Right lobe of liver (tissue), 6 donors: ENCODE measurements around the gene DSCAM. TPM values are rescaled to one million over a fixed set of nuclear protein-coding genes. Genes with fewer than 3 reads are reported as not detected.

ENCODE experiments used
- ATAC-seq, 4 donors: fragments of 200-7000 bp; cut with Tn5 transposase; one replicate each; pipeline ENCODE4 v1.9.1; 2020; ENCODE audit warnings: mild to moderate bottlenecking in 4 of 4, moderate library complexity in 4 of 4
- DNase-seq, 3 donors: peaks; one replicate each; pipeline ENCODE4 v3.0.0-alpha.2; 2020
- H3K27ac ChIP-seq, 3 donors: fragments of 200-600 bp; one replicate each; pipeline ENCODE4 v1.8.0; 2022
- H3K27me3 ChIP-seq, 2 donors: fragments of 200-600 bp; one replicate each; pipeline ENCODE4 v1.8.0; 2022
- H3K36me3 ChIP-seq, 4 donors: fragments of 200-600 bp; sonication (generic) in 1 of 4; one replicate each; pipeline versions ENCODE4 v1.5.1 to v1.8.0; 2017 to 2022; ENCODE audit warnings: control low read depth in 1 of 4
- H3K4me1 ChIP-seq, 4 donors: fragments of 200-600 bp; sonication (generic) in 1 of 4; one replicate each; pipeline versions ENCODE4 v1.5.1 to v1.8.0; 2017 to 2022; ENCODE audit warnings: control low read depth in 1 of 4
- H3K4me3 ChIP-seq, 3 donors: fragments of 200-600 bp; one replicate each; pipeline ENCODE4 v1.8.0; 2022
- H3K9me3 ChIP-seq, 4 donors: fragments of 200-600 bp; sonication (generic) in 1 of 4; one replicate each; pipeline versions ENCODE4 v1.5.1 to v1.8.0; 2017 to 2022; ENCODE audit warnings: control low read depth in 1 of 4
- POLR2A ChIP-seq: fragments of 450-650 bp; IDR thresholded peaks from one replicate; pipeline ENCODE4 v1.6.1; 2017; ENCODE audit warnings: antibody characterized with exemption, mild to moderate bottlenecking
- WGBS: methylation state at CpG from one replicate; pipeline ENCODE4 v1.1.6; 2018; ENCODE audit warnings: low coverage, low lambda C conversion rate; ENCODE audit not compliant: insufficient coverage; ENCODE audit errors: missing lambda C conversion rate; 5-methylcytosine and 5-hydroxymethylcytosine counted together
- intact Hi-C, 2 donors: fragments of 100-400 bp; cut with DNase I; formaldehyde crosslinking; loops; one replicate each; pipeline versions ENCODE4 v1.11.2 to v1.14.1; 2022
- total RNA-seq, 6 experiments: library from RNA; depleted of rRNA in 2 of 6; stranded (reverse); fragments of >200 nt in 2 of 6; fragmentation: NEBNext Ultra II Directional in 3 of 6; extraction: Animal tissue kit (Norgen Biotek cat#: 25700) in 3 of 6; gene quantifications; one replicate each; pipeline versions ENCODE4 v1.1.0 to v1.2.4, GENCODE V29; 2016 to 2023
- TF ChIP-seq, protein P1 (sequence below), 4 donors: fragments of 200-600 bp in 3 of 4; fragments of 450-650 bp in 1 of 4; IDR thresholded peaks; one replicate each; pipeline versions ENCODE4 v1.5.1 to v1.8.0; 2016 to 2022; ENCODE audit warnings: antibody characterized with exemption in 4 of 4, mild to moderate bottlenecking in 2 of 4
- donor health status: DM: no; HTN: yes; CAD: no.
- donor health status: DM: no; HTN: no; CAD: no.
- donor health status: DM: no; HTN: no; CAD: no.
- donor health status: DM: no; HTN: yes; CAD: no.
- donor health status: DM: no; HTN: yes; CAD: no.

The DSCAM gene
- total RNA-seq, 6 experiments from 2014 or later, result 0.04 to 0.16 (median 0.06) TPM; not detected in 2

- no peaks in the 10 kb centered on the region for H3K4me1 ChIP-seq
- H3K27ac ChIP-seq, result no peak overlapping the region
- no peak for TF ChIP-seq POLR2A
- TF ChIP-seq, protein P1, sequence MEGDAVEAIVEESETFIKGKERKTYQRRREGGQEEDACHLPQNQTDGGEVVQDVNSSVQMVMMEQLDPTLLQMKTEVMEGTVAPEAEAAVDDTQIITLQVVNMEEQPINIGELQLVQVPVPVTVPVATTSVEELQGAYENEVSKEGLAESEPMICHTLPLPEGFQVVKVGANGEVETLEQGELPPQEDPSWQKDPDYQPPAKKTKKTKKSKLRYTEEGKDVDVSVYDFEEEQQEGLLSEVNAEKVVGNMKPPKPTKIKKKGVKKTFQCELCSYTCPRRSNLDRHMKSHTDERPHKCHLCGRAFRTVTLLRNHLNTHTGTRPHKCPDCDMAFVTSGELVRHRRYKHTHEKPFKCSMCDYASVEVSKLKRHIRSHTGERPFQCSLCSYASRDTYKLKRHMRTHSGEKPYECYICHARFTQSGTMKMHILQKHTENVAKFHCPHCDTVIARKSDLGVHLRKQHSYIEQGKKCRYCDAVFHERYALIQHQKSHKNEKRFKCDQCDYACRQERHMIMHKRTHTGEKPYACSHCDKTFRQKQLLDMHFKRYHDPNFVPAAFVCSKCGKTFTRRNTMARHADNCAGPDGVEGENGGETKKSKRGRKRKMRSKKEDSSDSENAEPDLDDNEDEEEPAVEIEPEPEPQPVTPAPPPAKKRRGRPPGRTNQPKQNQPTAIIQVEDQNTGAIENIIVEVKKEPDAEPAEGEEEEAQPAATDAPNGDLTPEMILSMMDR (IDR thresholded peaks at IDR 0.05), result no peak
- no peaks in the 10 kb centered on the region for H3K36me3 ChIP-seq
- intact Hi-C loops, result no loop called here
- H3K9me3 ChIP-seq, result no peaks in the 10 kb centered on the region
- H3K4me3 ChIP-seq, result no peak overlapping the region
- WGBS, result 72% methylated on average over 5 of the region's 5 CpGs
- ATAC-seq (no peak), DNase-seq (no peak)
- H3K27me3 ChIP-seq, result no peaks in the 10 kb centered on the region
These were observed 638.0 kb downstream of the DSCAM start for GRCh38 chr21:40208948-40209345.

- 47% methylated on average over 3 of the region's 9 CpGs for WGBS
- ATAC-seq (no peak), DNase-seq (no peak)
- no peak overlapping the region for H3K27ac ChIP-seq
- no peaks in the 10 kb centered on the region for H3K4me1 ChIP-seq
- intact Hi-C loops, result no loop called here
- no peaks in the 10 kb centered on the region for H3K36me3 ChIP-seq
- H3K9me3 ChIP-seq, result no peaks in the 10 kb centered on the region
- no peak overlapping the region for H3K4me3 ChIP-seq
- no peak for TF ChIP-seq POLR2A
- TF ChIP-seq, protein P1 (IDR thresholded peaks at IDR 0.05), result no peak
- no peaks in the 10 kb centered on the region for H3K27me3 ChIP-seq
These were observed 638.6 kb downstream of the DSCAM start for GRCh38 chr21:40208206-40208947.

DNA sequence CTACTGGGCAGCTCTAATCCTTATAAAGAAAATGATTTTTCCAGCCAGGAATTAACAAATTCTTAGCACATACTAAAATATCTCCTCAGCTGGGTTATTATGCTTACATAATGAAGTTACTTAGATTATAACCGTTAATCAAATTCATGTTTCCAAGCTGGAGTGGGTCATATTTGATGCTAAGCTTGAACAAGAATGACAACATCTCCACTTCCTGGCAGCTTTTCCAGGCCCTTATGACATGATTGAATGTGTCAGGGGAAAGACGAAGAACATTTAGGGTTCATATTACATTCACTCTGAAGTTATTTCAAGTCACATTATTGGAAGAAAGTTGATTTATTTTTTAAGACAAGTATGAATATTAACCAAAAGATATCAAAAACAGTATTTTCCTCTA lies 646.0 kb downstream of the DSCAM start:
- 47% methylated on average over 2 of the region's 2 CpGs for WGBS
- DNase-seq, result no peak
- Histone ChIP-seq H3K27ac (no peak overlapping the region), H3K9me3 (no peaks in the 10 kb centered on the region), H3K27me3 (peaks cover 0 to 4% of the 10 kb centered on the region in 2 donors), H3K36me3 (no peaks in the 10 kb centered on the region), H3K4me1 (no peaks in the 10 kb centered on the region), H3K4me3 (no peak overlapping the region)
- intact Hi-C loops, result no loop called here
- TF ChIP-seq, protein P1 (IDR thresholded peaks at IDR 0.05), result no peak
- no peak for TF ChIP-seq POLR2A
- ATAC-seq, result no peak

- Histone ChIP-seq H3K4me3 (no peak overlapping the region), H3K9me3 (no peaks in the 10 kb centered on the region), H3K27me3 (peaks cover 0 to 4% of the 10 kb centered on the region in 2 donors), H3K36me3 (no peaks in the 10 kb centered on the region), H3K27ac (no peak overlapping the region), H3K4me1 (no peaks in the 10 kb centered on the region)
- WGBS, result 55% methylated on average over 1 of the region's 1 CpG
- TF ChIP-seq POLR2A, result no peak
- TF ChIP-seq, protein P1 (IDR thresholded peaks at IDR 0.05), result no peak
- ATAC-seq (no peak), DNase-seq (no peak)
- intact Hi-C loops, result no loop called here
These were observed 646.8 kb downstream of the DSCAM start for GRCh38 chr21:40200126-40200525.
